ENCODE data around the gene EPB41. TPM values are rescaled to one million over a fixed set of nuclear protein-coding genes. Genes with fewer than 3 reads are reported as not detected.
"Not testable (repeated sequence)": the region's sequence is repeated elsewhere in the genome, so short reads cannot be mapped to it uniquely, and the experiment has no call there.

EPB41 gene
- total RNA-seq, 3 donors from 2014 or later (not counting 1 experiment from before 2014, with no cell fraction given): 151 to 196 (median 172) TPM

DNA sequence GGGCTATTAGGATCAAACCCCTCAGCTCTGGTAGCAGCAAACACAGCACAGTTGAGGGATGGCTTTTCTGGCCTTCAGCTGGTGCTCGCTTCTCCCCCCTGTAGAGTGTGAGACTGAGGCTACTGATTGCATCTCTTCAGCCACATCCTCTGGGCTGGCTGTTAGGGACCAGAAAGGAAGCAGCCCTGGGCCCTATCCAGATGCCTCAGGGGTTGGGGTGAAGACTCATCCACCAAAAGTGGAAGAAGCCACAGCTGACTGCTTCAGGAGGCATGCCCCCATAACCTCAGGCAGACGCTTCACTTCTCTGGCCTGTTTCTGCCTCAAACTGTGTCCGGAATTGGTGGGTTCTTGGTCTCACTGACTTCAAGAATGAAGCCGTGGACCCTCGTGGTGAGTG, 215.5 kb downstream of the EPB41 start:
- intact Hi-C loops (cut with micrococcal nuclease): no loop called here
- DNase-seq: no peak

DNA sequence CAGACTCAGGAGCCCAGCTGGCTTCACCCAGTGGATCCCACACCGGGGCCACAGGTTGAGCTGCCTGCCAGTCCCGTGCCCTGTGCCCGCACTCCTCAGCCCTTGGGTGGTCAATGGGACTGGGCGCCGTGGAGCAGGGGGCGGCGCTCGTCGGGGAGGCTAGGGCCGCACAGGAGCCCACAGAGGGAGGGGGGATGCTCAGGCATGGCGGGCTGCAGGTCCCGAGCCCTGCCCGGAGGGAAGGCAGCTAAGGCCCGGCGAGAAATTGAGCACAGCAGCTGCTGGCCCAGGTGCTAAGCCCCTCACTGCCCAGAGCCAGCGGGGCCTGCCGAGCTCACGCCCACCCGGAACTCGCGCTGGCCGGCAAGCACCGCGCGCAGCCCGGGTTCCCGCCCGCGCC, 216.7 kb downstream of the EPB41 start:
- DNase-seq; H3K4me1 Mint-ChIP-seq; H3K36me3 Mint-ChIP-seq; ATAC-seq; H3K9me3 Mint-ChIP-seq; H3K36me3 ChIP-seq (ENCODE audit: control insufficient read depth, insufficient read depth, low read length); H3K4me3 Mint-ChIP-seq; H3K4me1 ChIP-seq (ENCODE audit: control insufficient read depth, insufficient read depth, low read length); H3K27ac Mint-ChIP-seq; intact Hi-C loops (cut with micrococcal nuclease); H3K4me3 ChIP-seq (ENCODE audit: low read length); H3K27ac ChIP-seq (ENCODE audit: low read length); H3K27me3 ChIP-seq (ENCODE audit: control insufficient read depth, insufficient read depth, low read length); H3K9me3 ChIP-seq (ENCODE audit: control insufficient read depth, insufficient read depth, low read length): not testable (repeated sequence)
- WGBS (ENCODE audit: insufficient coverage): 95% methylated on average over 24 of the region's 29 CpGs
- peaks cover 13 to 14% of the 10 kb centered on the region in 2 donors for H3K27me3 Mint-ChIP-seq (ENCODE audit: low read depth in 2 of 2)

More for the DNA sequence above, 215.5 kb downstream of the EPB41 start:
- Histone ChIP-seq H3K27ac (ENCODE audit: low read length) (no peak overlapping the region), H3K27me3 (ENCODE audit: control insufficient read depth, insufficient read depth, low read length) (peaks cover 6% of the 10 kb centered on the region), H3K4me3 (ENCODE audit: low read length) (no peak overlapping the region), H3K9me3 (ENCODE audit: control insufficient read depth, insufficient read depth, low read length) (no peaks in the 10 kb centered on the region), H3K36me3 (ENCODE audit: control insufficient read depth, insufficient read depth, low read length) (no peaks in the 10 kb centered on the region), H3K4me1 (ENCODE audit: control insufficient read depth, insufficient read depth, low read length) (peaks cover 3% of the 10 kb centered on the region)
- no peak for ATAC-seq
- Mint-ChIP-seq H3K9me3 (no peaks in the 10 kb centered on the region), H3K4me1 (peaks cover 8 to 10% of the 10 kb centered on the region in 2 donors), H3K36me3 (no peaks in the 10 kb centered on the region), H3K27ac (no peak overlapping the region), H3K4me3 (no peak overlapping the region), H3K27me3 (ENCODE audit: low read depth in 2 of 2) (peaks cover 21% of the 10 kb centered on the region in 2 donors)
- TF ChIP-seq, protein P1, sequence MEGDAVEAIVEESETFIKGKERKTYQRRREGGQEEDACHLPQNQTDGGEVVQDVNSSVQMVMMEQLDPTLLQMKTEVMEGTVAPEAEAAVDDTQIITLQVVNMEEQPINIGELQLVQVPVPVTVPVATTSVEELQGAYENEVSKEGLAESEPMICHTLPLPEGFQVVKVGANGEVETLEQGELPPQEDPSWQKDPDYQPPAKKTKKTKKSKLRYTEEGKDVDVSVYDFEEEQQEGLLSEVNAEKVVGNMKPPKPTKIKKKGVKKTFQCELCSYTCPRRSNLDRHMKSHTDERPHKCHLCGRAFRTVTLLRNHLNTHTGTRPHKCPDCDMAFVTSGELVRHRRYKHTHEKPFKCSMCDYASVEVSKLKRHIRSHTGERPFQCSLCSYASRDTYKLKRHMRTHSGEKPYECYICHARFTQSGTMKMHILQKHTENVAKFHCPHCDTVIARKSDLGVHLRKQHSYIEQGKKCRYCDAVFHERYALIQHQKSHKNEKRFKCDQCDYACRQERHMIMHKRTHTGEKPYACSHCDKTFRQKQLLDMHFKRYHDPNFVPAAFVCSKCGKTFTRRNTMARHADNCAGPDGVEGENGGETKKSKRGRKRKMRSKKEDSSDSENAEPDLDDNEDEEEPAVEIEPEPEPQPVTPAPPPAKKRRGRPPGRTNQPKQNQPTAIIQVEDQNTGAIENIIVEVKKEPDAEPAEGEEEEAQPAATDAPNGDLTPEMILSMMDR (IDR thresholded peaks at IDR 0.05): no peak
- WGBS (ENCODE audit: insufficient coverage): 73% methylated on average over 5 of the region's 5 CpGs

DNA sequence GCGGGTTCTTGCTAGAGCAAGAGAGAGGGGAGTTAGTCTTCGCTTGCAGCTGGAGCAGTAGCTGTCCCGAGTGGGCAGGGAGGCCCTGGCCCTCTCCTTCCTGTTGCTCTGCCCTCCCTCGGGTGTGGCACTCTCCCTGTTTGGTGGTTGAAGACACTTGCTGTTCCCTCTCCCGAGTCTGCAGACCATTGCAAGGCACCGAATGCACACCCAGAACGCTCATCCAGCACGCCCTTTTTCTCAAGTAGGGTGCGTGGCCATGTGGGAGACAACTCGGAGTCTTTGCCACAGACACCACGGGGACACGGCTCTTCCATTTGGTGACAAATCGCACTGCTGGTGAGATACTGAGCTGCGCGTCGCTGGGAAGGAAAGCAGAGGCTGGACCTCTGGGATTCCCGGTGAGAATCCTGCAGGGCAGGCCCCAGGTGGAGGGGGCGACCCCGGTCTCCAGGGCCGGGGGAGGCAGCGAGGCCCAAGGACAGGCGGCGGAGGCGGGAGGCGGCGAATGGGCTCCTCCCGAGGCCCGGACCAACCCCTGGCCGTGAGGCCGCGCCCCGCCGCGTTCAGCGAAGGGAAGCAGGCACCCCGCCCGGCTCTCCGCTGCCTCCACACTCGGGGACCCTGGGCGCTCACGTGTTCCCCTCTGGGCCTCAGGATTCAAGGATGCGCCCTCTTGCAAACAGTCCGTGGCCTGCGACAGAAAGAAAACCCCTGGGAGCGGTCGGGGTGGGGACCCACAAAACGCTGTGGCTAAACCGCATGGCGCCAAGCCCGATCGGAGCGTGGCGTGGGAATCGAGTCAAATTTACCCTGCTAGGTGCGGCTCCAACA, 219.7 kb downstream of the EPB41 start:
- no peaks in the 10 kb centered on the region for H3K36me3 ChIP-seq (ENCODE audit: control insufficient read depth, insufficient read depth, low read length)
- H3K27me3 ChIP-seq (ENCODE audit: control insufficient read depth, insufficient read depth, low read length): no peaks in the 10 kb centered on the region
- H3K4me3 ChIP-seq (ENCODE audit: low read length): no peak overlapping the region
- ATAC-seq (peak in 1 of 3 donors; percentile 35), DNase-seq (no peak)
- Mint-ChIP-seq H3K9me3 (no peaks in the 10 kb centered on the region), H3K27ac (no peak overlapping the region), H3K4me1 (no peaks in the 10 kb centered on the region), H3K4me3 (no peak overlapping the region), H3K36me3 (no peaks in the 10 kb centered on the region), H3K27me3 (ENCODE audit: low read depth in 2 of 2) (peaks cover 12 to 14% of the 10 kb centered on the region in 2 donors)
- 66% methylated on average over 55 of the region's 55 CpGs for WGBS (ENCODE audit: insufficient coverage)
- no peaks in the 10 kb centered on the region for H3K9me3 ChIP-seq (ENCODE audit: control insufficient read depth, insufficient read depth, low read length)
- intact Hi-C loops (cut with micrococcal nuclease): no loop called here
- H3K27ac ChIP-seq (ENCODE audit: low read length): no peak overlapping the region
- TF ChIP-seq, protein P1 (IDR thresholded peaks at IDR 0.05): no peak
- no peaks in the 10 kb centered on the region for H3K4me1 ChIP-seq (ENCODE audit: control insufficient read depth, insufficient read depth, low read length)

DNA sequence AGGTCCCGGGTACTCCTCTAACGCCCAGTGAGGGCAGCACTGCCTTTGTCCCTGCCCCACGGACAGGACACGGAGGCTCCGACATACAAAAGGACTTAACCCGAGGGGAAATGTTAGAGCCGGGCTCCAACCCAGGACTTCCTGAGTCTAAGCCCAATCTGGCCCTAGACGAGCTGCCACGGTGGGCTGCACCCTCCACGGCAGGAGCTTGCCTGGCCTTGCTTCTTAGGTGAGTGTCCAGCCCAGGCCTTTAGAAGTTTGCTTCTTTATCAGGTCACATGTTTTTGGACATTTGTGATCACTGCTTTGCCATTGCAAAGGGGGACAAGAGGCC, 220.3 kb downstream of the EPB41 start:
- TF ChIP-seq, protein P1 (IDR thresholded peaks at IDR 0.05): no peak
- Histone ChIP-seq H3K9me3 (ENCODE audit: control insufficient read depth, insufficient read depth, low read length) (no peaks in the 10 kb centered on the region), H3K4me3 (ENCODE audit: low read length) (no peak overlapping the region), H3K4me1 (ENCODE audit: control insufficient read depth, insufficient read depth, low read length) (no peaks in the 10 kb centered on the region), H3K27me3 (ENCODE audit: control insufficient read depth, insufficient read depth, low read length) (no peaks in the 10 kb centered on the region), H3K36me3 (ENCODE audit: control insufficient read depth, insufficient read depth, low read length) (no peaks in the 10 kb centered on the region), H3K27ac (ENCODE audit: low read length) (no peak overlapping the region)
- WGBS (ENCODE audit: insufficient coverage): 67% methylated on average over 10 of the region's 10 CpGs
- Mint-ChIP-seq H3K36me3 (no peaks in the 10 kb centered on the region), H3K9me3 (no peaks in the 10 kb centered on the region), H3K27ac (no peak overlapping the region), H3K4me3 (no peak overlapping the region), H3K27me3 (ENCODE audit: low read depth in 2 of 2) (peaks cover 12 to 14% of the 10 kb centered on the region in 2 donors), H3K4me1 (no peaks in the 10 kb centered on the region)
- no peak for DNase-seq
- no peak for ATAC-seq
- intact Hi-C loops (cut with micrococcal nuclease): no loop called here
